Measurements from ENCODE around the gene OPCML. TPM values are rescaled to one million over a fixed set of nuclear protein-coding genes. Genes with fewer than 3 reads are reported as not detected.

Gene OPCML
- total and polyA plus RNA-seq, 4 donors = under 0.01 to 0.01 TPM; not detected in 2

- no peaks in the 10 kb centered on the region for H3K36me3 ChIP-seq (ENCODE audit: control insufficient read depth in 4 of 4, insufficient read depth in 3 of 4, low read depth in 1 of 4, low read length in 3 of 4)
Measured at GRCh38 chr11:132564091-132564885, 968.0 kb downstream of the OPCML start.

GRCh38 chr11:132563050-132563449 lies 969.3 kb downstream of the OPCML start:
- Histone ChIP-seq H3K4me1 (ENCODE audit: control insufficient read depth in 4 of 4, insufficient read depth in 4 of 4, low read length in 3 of 4) (no peaks in the 10 kb centered on the region), H3K4me3 (ENCODE audit: low read depth in 1 of 3, low read length in 3 of 3) (no peak overlapping the region), H3K27ac (ENCODE audit: low read depth in 1 of 2, low read length in 2 of 2) (no peak overlapping the region), H3K9ac (ENCODE audit: low read depth in 1 of 2, low read length in 2 of 2) (no peak overlapping the region), H3K36me3 (ENCODE audit: control insufficient read depth in 4 of 4, insufficient read depth in 3 of 4, low read depth in 1 of 4, low read length in 3 of 4) (no peaks in the 10 kb centered on the region), H3K27me3 (ENCODE audit: control insufficient read depth in 4 of 4, insufficient read depth in 4 of 4, low read length in 3 of 4) (no peaks in the 10 kb centered on the region), H3K9me3 (ENCODE audit: control insufficient read depth in 4 of 4, low read length in 3 of 4) (no peaks in the 10 kb centered on the region)
- TF ChIP-seq FOXA2 (IDR thresholded peaks at IDR 0.05) (no peak), HNF4A (conservative IDR thresholded peaks at IDR 0.05) (peak in 1 of 2 donors; percentile 60)
- WGBS = 37% methylated on average over 2 of the region's 2 CpGs
- no peak for DNase-seq (ENCODE audit: low spot score)

More at GRCh38 chr11:132564091-132564885, 968.0 kb downstream of the OPCML start:
- Histone ChIP-seq H3K27me3 (ENCODE audit: control insufficient read depth in 4 of 4, insufficient read depth in 4 of 4, low read length in 3 of 4) (no peaks in the 10 kb centered on the region), H3K9ac (ENCODE audit: low read depth in 1 of 2, low read length in 2 of 2) (no peak overlapping the region), H3K27ac (ENCODE audit: low read depth in 1 of 2, low read length in 2 of 2) (no peak overlapping the region), H3K4me3 (ENCODE audit: low read depth in 1 of 3, low read length in 3 of 3) (no peak overlapping the region), H3K9me3 (ENCODE audit: control insufficient read depth in 4 of 4, low read length in 3 of 4) (peaks cover 0 to 3% (median 1%) of the 10 kb centered on the region in 4 donors), H3K4me1 (ENCODE audit: control insufficient read depth in 4 of 4, insufficient read depth in 4 of 4, low read length in 3 of 4) (no peaks in the 10 kb centered on the region)
- 94% methylated on average over 8 of the region's 8 CpGs for WGBS
- TF ChIP-seq CTCF (IDR thresholded peaks at IDR 0.05; ENCODE audit: low read depth, low read length, missing input control) = no peak
- no peak for TF ChIP-seq ZBTB33 (IDR thresholded peaks at IDR 0.05)
- TF ChIP-seq MAX (IDR thresholded peaks at IDR 0.05) = no peak
- TF ChIP-seq NR2F2 (IDR thresholded peaks at IDR 0.05) = no peak
- TF ChIP-seq YY1 (IDR thresholded peaks at IDR 0.05) = no peak
- TF ChIP-seq FOXA1 (IDR thresholded peaks at IDR 0.05) = no peak
- TF ChIP-seq RAD21 (IDR thresholded peaks at IDR 0.05) = no peak
- TF ChIP-seq RXRA (IDR thresholded peaks at IDR 0.05) = no peak
- TF ChIP-seq EGR1 (IDR thresholded peaks at IDR 0.05; ENCODE audit: low read depth in 2 of 2) = no peak
- DNase-seq (ENCODE audit: low spot score) = no peak

GRCh38 chr11:132561937-132562336 lies 970.4 kb downstream of the OPCML start:
- H3K27ac ChIP-seq (ENCODE audit: low read depth in 1 of 2, low read length in 2 of 2) = no peak overlapping the region
- no peaks in the 10 kb centered on the region for H3K9me3 ChIP-seq (ENCODE audit: control insufficient read depth in 4 of 4, low read length in 3 of 4)
- no peaks in the 10 kb centered on the region for H3K27me3 ChIP-seq (ENCODE audit: control insufficient read depth in 4 of 4, insufficient read depth in 4 of 4, low read length in 3 of 4)
- WGBS = 89% methylated on average over 2 of the region's 2 CpGs
- no peaks in the 10 kb centered on the region for H3K4me1 ChIP-seq (ENCODE audit: control insufficient read depth in 4 of 4, insufficient read depth in 4 of 4, low read length in 3 of 4)
- H3K9ac ChIP-seq (ENCODE audit: low read depth in 1 of 2, low read length in 2 of 2) = no peak overlapping the region
- DNase-seq (ENCODE audit: low spot score) = no peak
- no peak overlapping the region for H3K4me3 ChIP-seq (ENCODE audit: low read depth in 1 of 3, low read length in 3 of 3)
- no peaks in the 10 kb centered on the region for H3K36me3 ChIP-seq (ENCODE audit: control insufficient read depth in 4 of 4, insufficient read depth in 3 of 4, low read depth in 1 of 4, low read length in 3 of 4)
- TF ChIP-seq YY1 (IDR thresholded peaks at IDR 0.05) = no peak
- TF ChIP-seq RXRA (IDR thresholded peaks at IDR 0.05) = no peak
- no peak for TF ChIP-seq CTCF (IDR thresholded peaks at IDR 0.05; ENCODE audit: low read depth, low read length, missing input control)
- no peak for TF ChIP-seq MAX (IDR thresholded peaks at IDR 0.05)
- no peak for TF ChIP-seq REST (IDR thresholded peaks at IDR 0.05)
- TF ChIP-seq GABPA (IDR thresholded peaks at IDR 0.05 in 1 of 2, conservative IDR thresholded peaks at IDR 0.05 in 1 of 2) = no peak
- TF ChIP-seq HNF4G (IDR thresholded peaks at IDR 0.05) = no peak
- no peak for TF ChIP-seq NR2F2 (IDR thresholded peaks at IDR 0.05)
- TF ChIP-seq EGR1 (IDR thresholded peaks at IDR 0.05; ENCODE audit: low read depth in 2 of 2) = no peak
- TF ChIP-seq HNF4A (conservative IDR thresholded peaks at IDR 0.05) = no peak
- no peak for TF ChIP-seq SP1 (IDR thresholded peaks at IDR 0.05)
- no peak for TF ChIP-seq ATF3 (IDR thresholded peaks at IDR 0.05)
